ENCODE measurements around the gene STK11IP.

DNA sequence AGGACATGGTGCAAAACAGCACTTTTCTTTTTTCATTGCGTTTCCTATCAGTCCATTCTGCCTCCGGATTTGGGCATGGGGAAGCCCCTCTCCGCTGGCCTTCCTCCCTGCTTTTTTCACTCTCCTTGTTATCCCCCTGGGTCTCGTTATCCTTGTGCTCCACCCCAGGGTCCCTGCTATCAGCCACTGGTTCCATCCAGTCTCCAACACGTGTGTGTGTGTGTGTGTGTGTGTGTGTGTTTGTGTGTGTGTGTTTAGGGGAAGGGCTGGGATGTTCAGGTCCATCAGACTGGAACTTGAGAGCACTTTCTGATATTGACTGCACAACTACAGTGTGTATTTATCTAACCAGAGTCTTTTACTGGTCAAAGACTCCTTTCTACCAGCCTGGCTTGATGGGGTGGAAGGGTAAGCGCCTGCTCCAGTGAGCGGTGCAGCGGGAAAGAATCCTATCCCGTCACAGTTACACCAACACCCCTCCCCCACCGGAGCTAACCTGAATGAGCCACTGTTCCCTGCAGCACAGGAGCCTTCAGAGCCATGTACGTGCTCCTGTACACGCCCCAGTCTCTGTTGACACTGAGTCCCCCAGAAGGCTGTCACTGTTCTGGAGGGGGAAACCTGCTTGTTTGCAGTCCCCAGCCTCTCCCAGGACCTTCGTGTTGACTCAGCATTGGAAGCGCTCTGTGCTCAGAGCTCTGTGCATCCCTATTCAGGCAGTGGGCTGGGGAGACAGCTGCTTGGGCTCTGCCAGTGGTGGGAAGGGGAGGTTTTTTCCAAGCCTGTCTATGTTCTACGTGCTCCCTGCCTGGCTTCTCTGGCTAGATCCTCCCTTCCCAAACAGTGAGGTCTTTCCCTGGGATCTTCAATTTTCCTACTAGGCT lies 20.9 kb upstream of the STK11IP start:
- no peak for TF ChIP-seq EZH2 (IDR thresholded peaks at IDR 0.05; ENCODE audit: borderline replicate concordance, insufficient read depth, low read depth, low read length, poor library complexity, severe bottlenecking)
- TF ChIP-seq, protein P1, sequence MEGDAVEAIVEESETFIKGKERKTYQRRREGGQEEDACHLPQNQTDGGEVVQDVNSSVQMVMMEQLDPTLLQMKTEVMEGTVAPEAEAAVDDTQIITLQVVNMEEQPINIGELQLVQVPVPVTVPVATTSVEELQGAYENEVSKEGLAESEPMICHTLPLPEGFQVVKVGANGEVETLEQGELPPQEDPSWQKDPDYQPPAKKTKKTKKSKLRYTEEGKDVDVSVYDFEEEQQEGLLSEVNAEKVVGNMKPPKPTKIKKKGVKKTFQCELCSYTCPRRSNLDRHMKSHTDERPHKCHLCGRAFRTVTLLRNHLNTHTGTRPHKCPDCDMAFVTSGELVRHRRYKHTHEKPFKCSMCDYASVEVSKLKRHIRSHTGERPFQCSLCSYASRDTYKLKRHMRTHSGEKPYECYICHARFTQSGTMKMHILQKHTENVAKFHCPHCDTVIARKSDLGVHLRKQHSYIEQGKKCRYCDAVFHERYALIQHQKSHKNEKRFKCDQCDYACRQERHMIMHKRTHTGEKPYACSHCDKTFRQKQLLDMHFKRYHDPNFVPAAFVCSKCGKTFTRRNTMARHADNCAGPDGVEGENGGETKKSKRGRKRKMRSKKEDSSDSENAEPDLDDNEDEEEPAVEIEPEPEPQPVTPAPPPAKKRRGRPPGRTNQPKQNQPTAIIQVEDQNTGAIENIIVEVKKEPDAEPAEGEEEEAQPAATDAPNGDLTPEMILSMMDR (IDR thresholded peaks at IDR 0.05): no peak
